B cell (primary cell): Measurements from ENCODE around the gene SUCLG1. TPM values are rescaled to one million over a fixed set of nuclear protein-coding genes. Genes with fewer than 3 reads are reported as not detected.

ENCODE experiments used
- ATAC-seq: fragments of 200-7000 bp; cut with Tn5 transposase; one replicate; pipeline ENCODE4 v1.10.0; 2021; ENCODE audit warnings: low read depth, mild to moderate bottlenecking, moderate number of reproducible peaks, moderate library complexity
- CTCF ChIA-PET: fragments of 350-600 bp; sonication (Branson Sonifier 250); formaldehyde crosslinking; loops from one replicate; lab custom pipeline; 2021; ENCODE audit warnings: antibody characterized with exemption, inconsistent platforms; lab: Charles Lee
- POLR2A ChIA-PET: fragments of 350-600 bp; sonication (Branson Sonifier 250); formaldehyde crosslinking; loops from one replicate; lab custom pipeline; 2021; ENCODE audit warnings: antibody characterized with exemption; lab: Charles Lee
- DNase-seq: peaks from one replicate; pipeline ENCODE4 v3.0.0; 2013
- H2AFZ ChIP-seq: 2 replicates; pipeline ENCODE4 v1.6.1; 2012; ENCODE audit warnings: mild to moderate bottlenecking, low read depth, low read length; ENCODE audit not compliant: insufficient read depth, poor library complexity, severe bottlenecking
- H3K27ac ChIP-seq, 2 donors: 1 replicate in 1 of 2; 2 replicates in 1 of 2; pipeline ENCODE4 v1.5.1; 2012 to 2013; ENCODE audit warnings: low read length in 2 of 2, mild to moderate bottlenecking in 2 of 2, moderate library complexity in 1 of 2
- H3K27me3 ChIP-seq, 4 experiments: fragments of 200-600 bp in 1 of 4; sonication (generic) in 1 of 4; replicated peaks in 1 of 4; 1 replicate in 2 of 4; 2 replicates in 2 of 4; pipeline versions ENCODE4 v1.6.1 to v1.7.0; 2013 to 2016; ENCODE audit warnings: low read length in 3 of 4, mild to moderate bottlenecking in 2 of 4, mixed read lengths in 1 of 4, moderate library complexity in 1 of 4; ENCODE audit not compliant: insufficient read depth in 4 of 4, control insufficient read depth in 3 of 4; ENCODE audit errors: control extremely low read depth in 1 of 4
- H3K36me3 ChIP-seq, 2 experiments: replicated peaks in 1 of 2; 1 replicate in 1 of 2; 2 replicates in 1 of 2; pipeline versions ENCODE4 v1.6.1 to v1.7.1; 2013; ENCODE audit warnings: low read length in 1 of 2; ENCODE audit not compliant: insufficient read depth in 2 of 2, control insufficient read depth in 1 of 2; ENCODE audit errors: control extremely low read depth in 1 of 2, extremely low read depth in 1 of 2
- H3K4me1 ChIP-seq, 2 donors: fragments of 200-600 bp in 1 of 2; sonication (generic) in 1 of 2; 1 replicate in 1 of 2; 2 replicates in 1 of 2; pipeline versions ENCODE4 v1.5.1 to v1.6.1; 2013 to 2017; ENCODE audit warnings: low read length in 2 of 2; ENCODE audit not compliant: control insufficient read depth in 2 of 2, insufficient read depth in 2 of 2
- H3K4me2 ChIP-seq: replicated peaks from 2 replicates; pipeline ENCODE3; 2012; ENCODE audit warnings: mild to moderate bottlenecking, low read depth, low read length; ENCODE audit not compliant: poor library complexity, severe bottlenecking
- H3K4me3 ChIP-seq, 5 experiments: fragments of 200-600 bp in 1 of 5; sonication (generic) in 1 of 5; 1 replicate in 3 of 5; 2 replicates in 2 of 5; pipeline versions ENCODE4 v1.5.1 to v1.7.0; 2011 to 2016; ENCODE audit warnings: low read length in 4 of 5, mild to moderate bottlenecking in 4 of 5, low read depth in 2 of 5, control low read depth in 1 of 5, moderate library complexity in 1 of 5; ENCODE audit not compliant: insufficient read depth in 1 of 5; ENCODE audit errors: control extremely low read depth in 1 of 5, extremely low read depth in 1 of 5
- H3K79me2 ChIP-seq: fragments of 200-600 bp; sonication (generic); one replicate; pipeline ENCODE4 v1.6.0; 2016; ENCODE audit warnings: low read length; ENCODE audit not compliant: control insufficient read depth, insufficient read depth
- H3K9ac ChIP-seq: fragments of 200-600 bp; sonication (generic); 2 replicates; pipeline ENCODE4 v1.6.1; 2017; ENCODE audit warnings: mild to moderate bottlenecking, low read length, moderate library complexity
- H3K9me3 ChIP-seq, 3 donors: one replicate each; pipeline versions ENCODE4 v1.6.1 to v1.7.1; 2013; ENCODE audit warnings: low read length in 2 of 3; ENCODE audit not compliant: control insufficient read depth in 2 of 3, insufficient read depth in 1 of 3; ENCODE audit errors: control extremely low read depth in 1 of 3
- H4K20me1 ChIP-seq: 2 replicates; pipeline ENCODE4 v1.6.0; 2012; ENCODE audit warnings: mild to moderate bottlenecking, low read length; ENCODE audit not compliant: insufficient read depth, control insufficient read depth, poor library complexity, severe bottlenecking
- H3K27ac Mint-ChIP-seq: one replicate; pipeline ENCODE4 v1.8.0; 2021; ENCODE audit warnings: mixed read lengths
- H3K27me3 Mint-ChIP-seq: one replicate; pipeline ENCODE4 v1.8.0; 2021; ENCODE audit warnings: mixed read lengths
- H3K4me1 Mint-ChIP-seq: one replicate; pipeline ENCODE4 v1.8.0; 2021; ENCODE audit warnings: mixed read lengths
- H3K4me3 Mint-ChIP-seq: one replicate; pipeline ENCODE4 v1.8.0; 2021; ENCODE audit warnings: mixed read lengths
- H3K9me3 Mint-ChIP-seq: one replicate; pipeline ENCODE4 v1.8.0; 2022; ENCODE audit warnings: mixed read lengths; ENCODE audit not compliant: insufficient read depth
- EZH2 ChIP-seq: IDR thresholded peaks from 2 replicates; pipeline ENCODE4 v1.6.1; 2012; ENCODE audit warnings: borderline replicate concordance, low read depth, mild to moderate bottlenecking, moderate library complexity, low read length; ENCODE audit not compliant: insufficient read depth, poor library complexity, severe bottlenecking
- WGBS: methylation state at CpG from one replicate; pipeline ENCODE4 v1.1.5; 2013; ENCODE audit warnings: missing lambda C conversion rate; ENCODE audit not compliant: insufficient coverage; 5-methylcytosine and 5-hydroxymethylcytosine counted together
- intact Hi-C: fragments of 100-400 bp; cut with micrococcal nuclease; formaldehyde crosslinking; loops from one replicate; pipeline ENCODE4 v1.10.0; 2022
- polyA plus RNA-seq: library from polyadenylated mRNA; depleted of rRNA; stranded (reverse); fragments of >200 nt; gene quantifications from 2 replicates; pipeline ENCODE4 v1.2.3, GENCODE V29; 2012
- total RNA-seq, 2 donors: library from RNA; stranded (reverse); fragments of 120-200 nt in 1 of 2; gene quantifications; 1 replicate in 1 of 2; 2 replicates in 1 of 2; pipeline versions ENCODE4 v1.2.3 to v1.2.4, GENCODE V29; 2013 to 2022
- TF ChIP-seq, protein P1 (sequence below): fragments of 200-600 bp; IDR thresholded peaks from one replicate; pipeline ENCODE4 v1.8.0; 2022; ENCODE audit warnings: antibody characterized with exemption, mild to moderate bottlenecking

The SUCLG1 gene
- total and polyA plus RNA-seq, 2 donors (not counting 1 experiment from before 2014, with no cell fraction given) = 16.1 to 31.8 TPM

- WGBS = 95% methylated on average over 2 of the region's 4 CpGs
- Mint-ChIP-seq H3K27ac (no peak overlapping the region), H3K9me3 (no peaks in the 10 kb centered on the region), H3K4me1 (no peaks in the 10 kb centered on the region), H3K4me3 (no peak overlapping the region), H3K27me3 (no peaks in the 10 kb centered on the region)
- no peak for ATAC-seq
- ChIA-PET CTCF (no interaction called here), POLR2A (no interaction called here)
- Histone ChIP-seq H3K9ac (no peak overlapping the region), H3K27ac (no peak overlapping the region), H3K4me3 (no peak overlapping the region), H3K4me2 (no peak overlapping the region), H3K4me1 (no peaks in the 10 kb centered on the region), H3K36me3 (peaks cover 26 to 62% of the 10 kb centered on the region in 2 experiments), H3K27me3 (no peaks in the 10 kb centered on the region), H3K9me3 (no peaks in the 10 kb centered on the region), H2AFZ (no peak overlapping the region), H4K20me1 (no peaks in the 10 kb centered on the region), H3K79me2 (peaks cover 7% of the 10 kb centered on the region)
- no peak for DNase-seq
- intact Hi-C loops = no loop called here
- no peak for TF ChIP-seq EZH2
- TF ChIP-seq, protein P1, sequence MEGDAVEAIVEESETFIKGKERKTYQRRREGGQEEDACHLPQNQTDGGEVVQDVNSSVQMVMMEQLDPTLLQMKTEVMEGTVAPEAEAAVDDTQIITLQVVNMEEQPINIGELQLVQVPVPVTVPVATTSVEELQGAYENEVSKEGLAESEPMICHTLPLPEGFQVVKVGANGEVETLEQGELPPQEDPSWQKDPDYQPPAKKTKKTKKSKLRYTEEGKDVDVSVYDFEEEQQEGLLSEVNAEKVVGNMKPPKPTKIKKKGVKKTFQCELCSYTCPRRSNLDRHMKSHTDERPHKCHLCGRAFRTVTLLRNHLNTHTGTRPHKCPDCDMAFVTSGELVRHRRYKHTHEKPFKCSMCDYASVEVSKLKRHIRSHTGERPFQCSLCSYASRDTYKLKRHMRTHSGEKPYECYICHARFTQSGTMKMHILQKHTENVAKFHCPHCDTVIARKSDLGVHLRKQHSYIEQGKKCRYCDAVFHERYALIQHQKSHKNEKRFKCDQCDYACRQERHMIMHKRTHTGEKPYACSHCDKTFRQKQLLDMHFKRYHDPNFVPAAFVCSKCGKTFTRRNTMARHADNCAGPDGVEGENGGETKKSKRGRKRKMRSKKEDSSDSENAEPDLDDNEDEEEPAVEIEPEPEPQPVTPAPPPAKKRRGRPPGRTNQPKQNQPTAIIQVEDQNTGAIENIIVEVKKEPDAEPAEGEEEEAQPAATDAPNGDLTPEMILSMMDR = no peak
These were observed 18.0 kb downstream of the SUCLG1 start for GRCh38 chr2:84441036-84441435.

- no peak for TF ChIP-seq EZH2
- TF ChIP-seq, protein P1 = no peak
- POLR2A ChIA-PET = no interaction called here
- no peaks in the 10 kb centered on the region for H3K27me3 ChIP-seq
- H3K4me3 ChIP-seq = no peak overlapping the region
- intact Hi-C loops = no loop called here
- peaks cover 25 to 66% of the 10 kb centered on the region in 2 experiments for H3K36me3 ChIP-seq
- CTCF ChIA-PET = no interaction called here
- no peaks in the 10 kb centered on the region for H4K20me1 ChIP-seq
- no peaks in the 10 kb centered on the region for H3K4me1 ChIP-seq
- Mint-ChIP-seq H3K4me1 (no peaks in the 10 kb centered on the region), H3K9me3 (no peaks in the 10 kb centered on the region), H3K4me3 (no peak overlapping the region), H3K27ac (no peak overlapping the region), H3K27me3 (no peaks in the 10 kb centered on the region)
- ATAC-seq (no peak), DNase-seq (no peak)
- H3K79me2 ChIP-seq = no peaks in the 10 kb centered on the region
- H3K9me3 ChIP-seq = no peaks in the 10 kb centered on the region
- H3K9ac ChIP-seq = no peak overlapping the region
- H3K4me2 ChIP-seq = no peak overlapping the region
- H3K27ac ChIP-seq = no peak overlapping the region
- 88% methylated on average over 1 of the region's 6 CpGs for WGBS
- no peak overlapping the region for H2AFZ ChIP-seq
These were observed 23.6 kb downstream of the SUCLG1 start for GRCh38 chr2:84435345-84436025.
